GM19467 (cell line): ENCODE data around the gene GPR37L1.
A peak's percentile ranks its signal among the peaks of the same experiment; 100 is the strongest.

ENCODE experiments used
- ATAC-seq: cut with Tn5 transposase; IDR thresholded peaks from one replicate; pipeline ENCODE4 v1.9.1; 2021; ENCODE audit warnings: mild to moderate bottlenecking, moderate library complexity; ENCODE audit not compliant: unreplicated experiment

GPR37L1 gene

DNA sequence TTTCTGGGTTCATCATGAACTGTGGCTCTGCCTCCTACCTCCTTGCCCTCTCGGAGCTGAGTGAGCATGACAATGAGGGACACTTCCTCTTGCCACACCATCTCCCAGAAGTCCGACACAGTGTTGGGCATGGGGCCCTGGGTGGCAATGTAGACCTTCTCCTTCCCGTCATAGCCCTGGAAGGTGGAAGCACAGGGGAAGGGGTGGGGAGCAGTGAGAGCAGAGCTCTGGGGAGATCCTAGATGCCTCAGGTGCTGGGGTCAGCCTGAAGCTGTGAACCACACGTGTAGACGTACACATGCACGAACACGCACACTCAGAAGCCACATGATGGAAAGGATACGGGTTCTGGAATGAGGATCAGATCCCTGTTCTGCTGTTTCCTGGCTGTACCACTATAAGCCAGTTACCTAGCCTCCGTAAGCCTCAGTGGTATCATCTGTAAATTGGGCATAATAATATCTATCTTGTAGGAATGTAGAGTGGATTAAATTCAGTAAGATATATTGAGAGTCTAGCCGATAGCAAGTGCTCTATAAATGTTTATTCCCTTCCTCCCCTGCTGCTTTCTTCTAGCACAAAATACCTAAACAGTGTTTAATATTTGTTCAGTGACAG is 31.5 kb downstream of the GPR37L1 start:
- no peak for ATAC-seq

DNA sequence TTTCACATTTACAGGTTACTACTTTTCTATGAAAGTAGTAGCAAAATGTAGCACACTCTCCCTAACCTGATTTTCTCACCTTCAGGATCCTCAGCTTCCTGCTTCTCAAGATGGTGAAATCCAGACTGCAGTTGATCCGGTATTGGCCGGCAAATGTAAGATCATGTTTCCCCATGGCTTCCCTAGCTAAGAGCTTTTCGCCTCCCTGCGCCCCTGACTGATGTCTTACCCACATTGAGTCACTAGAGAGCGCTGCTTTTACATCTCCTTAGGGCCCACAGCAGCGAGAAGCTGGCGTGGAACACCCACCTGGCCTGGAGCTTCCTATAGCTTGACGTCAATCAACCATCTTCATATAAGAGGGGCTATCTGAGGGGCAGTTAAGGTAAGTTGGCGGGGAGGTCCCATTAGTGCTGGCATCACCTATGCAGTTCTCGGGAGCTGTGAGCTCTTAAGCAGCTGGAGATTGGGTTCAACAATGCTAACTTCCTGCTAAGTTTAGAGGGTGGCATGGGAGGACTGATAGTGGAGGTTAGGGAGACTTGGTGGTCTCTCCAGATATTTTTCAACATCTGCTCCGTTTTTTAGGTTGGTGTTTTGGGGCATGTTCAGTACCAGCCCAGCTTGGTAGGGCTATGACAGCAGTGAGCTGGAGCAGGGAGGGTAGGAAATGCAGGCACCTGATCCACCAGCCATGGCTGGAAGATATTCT is 32.2 kb downstream of the GPR37L1 start:
- no peak for ATAC-seq

DNA sequence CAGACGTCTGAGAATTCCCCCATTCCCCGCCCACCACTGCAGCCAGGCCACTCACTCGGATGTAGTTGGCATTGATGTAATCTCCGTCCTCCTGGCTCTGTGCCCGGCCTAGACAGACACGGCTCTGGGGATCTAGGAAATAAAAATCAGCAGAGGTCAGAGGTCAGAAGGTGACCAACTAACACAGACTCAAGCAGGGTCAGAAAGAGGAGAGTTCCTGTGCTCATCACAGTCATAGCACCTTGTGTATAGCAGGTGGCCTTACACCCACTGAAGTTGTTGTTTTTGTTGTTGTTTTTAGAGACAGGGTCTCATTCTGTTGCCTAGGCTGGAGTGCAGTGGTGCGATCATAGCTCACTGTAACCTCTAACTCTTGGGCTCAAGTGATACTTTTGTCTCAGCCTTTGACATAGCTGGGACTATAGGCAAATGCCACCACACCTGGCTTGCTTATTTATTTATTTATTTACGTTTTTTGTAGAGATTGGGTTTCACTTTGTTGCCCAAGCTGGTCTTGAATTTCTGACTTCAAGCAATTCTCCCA is 32.8 kb downstream of the GPR37L1 start:
- ATAC-seq: no peak

DNA sequence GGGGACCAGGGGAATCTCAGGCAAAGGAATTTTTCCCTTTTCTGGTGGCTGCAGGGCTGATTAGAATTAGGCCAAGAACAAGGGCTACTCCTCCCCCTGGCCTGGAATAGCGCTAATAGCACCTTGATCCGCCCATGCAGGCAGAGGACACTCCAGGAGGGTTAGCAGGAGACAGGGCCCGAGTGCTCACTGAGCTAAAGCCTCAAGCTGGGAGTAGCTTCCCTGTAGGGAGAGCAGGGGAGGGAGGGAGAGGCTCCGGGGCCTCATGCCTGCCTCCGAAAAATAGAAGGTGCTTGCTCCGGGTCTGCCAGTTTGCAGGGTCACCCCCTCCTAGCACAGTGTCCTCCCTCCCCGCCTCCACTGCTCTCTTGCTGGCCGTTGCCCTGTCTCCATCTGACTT is 33.9 kb downstream of the GPR37L1 start:
- no peak for ATAC-seq

DNA sequence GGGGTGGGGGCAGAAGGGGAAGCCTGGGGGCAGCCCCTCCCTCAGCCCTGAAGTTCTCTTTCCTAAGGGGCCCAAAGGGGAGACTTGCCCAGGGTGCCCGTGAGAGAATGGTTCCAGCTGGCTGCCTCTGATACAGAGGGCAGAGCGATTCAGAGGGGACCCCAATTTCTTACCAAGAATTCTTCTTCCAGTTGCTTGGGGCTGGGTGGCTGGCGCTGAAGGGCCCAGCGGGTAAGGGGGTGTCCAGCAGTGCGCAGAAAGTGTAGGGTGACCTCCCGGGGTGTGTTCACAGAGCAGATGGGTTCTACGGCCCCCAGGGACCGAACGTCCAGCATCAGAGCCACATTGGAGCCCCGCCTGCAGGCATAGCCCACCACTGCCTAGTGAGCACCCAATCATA is 35.2 kb downstream of the GPR37L1 start:
- no peak for ATAC-seq

DNA sequence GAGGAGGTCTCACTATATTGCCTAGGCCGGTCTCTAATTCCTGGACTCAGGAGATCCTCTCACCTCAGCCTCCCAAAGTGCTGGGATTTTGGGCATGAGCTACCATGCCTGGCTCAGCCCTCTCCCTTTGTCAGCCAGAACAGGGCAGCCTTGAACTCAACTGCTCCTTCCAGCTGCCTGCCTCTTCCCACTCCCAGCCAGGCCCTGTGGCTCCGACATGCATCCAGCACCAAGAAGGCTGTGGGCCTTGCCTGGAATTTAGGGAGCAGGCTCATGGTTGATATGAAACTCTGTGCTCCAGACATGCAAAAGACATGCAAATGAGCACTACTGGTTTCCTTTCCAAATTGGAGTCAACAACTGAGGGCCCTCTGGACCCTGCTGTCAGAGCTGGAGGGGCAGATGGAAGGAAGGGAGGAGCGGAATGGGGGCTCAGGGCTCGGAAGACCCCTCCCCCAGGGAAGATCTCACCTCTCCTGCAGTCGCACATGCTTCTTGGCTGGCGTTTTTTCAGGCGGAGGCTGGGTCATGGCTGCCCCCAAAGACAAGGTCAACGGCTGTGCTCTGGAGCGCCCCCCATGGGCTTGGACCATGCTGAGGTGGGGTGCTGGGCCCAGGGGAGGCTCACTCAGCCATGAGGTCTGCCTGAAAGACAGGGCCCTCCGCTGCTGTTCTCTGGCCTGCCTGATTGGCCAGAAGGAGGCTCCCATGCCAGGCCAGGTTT is 36.3 kb downstream of the GPR37L1 start:
- ATAC-seq: no peak

DNA sequence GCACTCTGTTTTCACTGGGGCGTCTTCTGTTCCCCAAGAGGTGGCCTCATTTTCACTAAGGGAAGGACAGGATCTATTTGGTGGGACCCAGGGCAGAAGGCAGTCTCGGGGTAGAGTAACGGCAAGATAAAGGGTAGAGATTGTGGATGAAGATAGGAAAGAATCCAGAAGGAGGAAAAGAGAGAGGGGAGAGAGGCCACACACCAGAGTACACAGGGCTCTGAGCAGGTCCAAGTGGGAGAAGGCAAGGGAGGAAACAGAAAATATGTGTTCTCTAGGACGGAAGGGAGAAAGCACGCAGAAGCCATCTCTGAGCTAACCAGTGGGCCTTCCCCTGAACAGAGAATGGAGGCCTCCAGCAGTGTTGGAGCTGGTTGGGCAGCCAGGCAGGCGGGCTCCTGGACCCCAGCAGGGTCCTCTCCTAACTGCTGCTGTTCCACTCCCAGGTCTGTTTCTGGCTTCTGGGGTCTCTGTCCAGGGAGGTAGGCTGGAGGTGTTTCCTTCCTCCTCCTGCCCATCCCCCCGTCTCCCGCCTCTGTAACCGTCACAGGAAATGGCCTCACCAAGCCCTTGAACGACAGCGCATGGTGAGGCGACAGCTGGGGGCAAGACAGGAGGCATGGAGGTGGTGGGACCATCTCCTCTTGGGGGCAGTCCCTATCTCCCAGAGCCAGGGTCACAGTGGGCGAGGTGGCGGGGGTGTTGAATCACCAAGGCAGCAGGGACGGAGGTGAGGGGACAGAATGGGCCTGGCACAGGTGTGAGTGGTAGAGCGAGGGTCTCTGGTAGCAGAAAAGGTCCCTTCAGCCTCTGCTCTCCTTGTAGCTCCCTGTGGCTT is 37.0 kb downstream of the GPR37L1 start:
- no peak for ATAC-seq

DNA sequence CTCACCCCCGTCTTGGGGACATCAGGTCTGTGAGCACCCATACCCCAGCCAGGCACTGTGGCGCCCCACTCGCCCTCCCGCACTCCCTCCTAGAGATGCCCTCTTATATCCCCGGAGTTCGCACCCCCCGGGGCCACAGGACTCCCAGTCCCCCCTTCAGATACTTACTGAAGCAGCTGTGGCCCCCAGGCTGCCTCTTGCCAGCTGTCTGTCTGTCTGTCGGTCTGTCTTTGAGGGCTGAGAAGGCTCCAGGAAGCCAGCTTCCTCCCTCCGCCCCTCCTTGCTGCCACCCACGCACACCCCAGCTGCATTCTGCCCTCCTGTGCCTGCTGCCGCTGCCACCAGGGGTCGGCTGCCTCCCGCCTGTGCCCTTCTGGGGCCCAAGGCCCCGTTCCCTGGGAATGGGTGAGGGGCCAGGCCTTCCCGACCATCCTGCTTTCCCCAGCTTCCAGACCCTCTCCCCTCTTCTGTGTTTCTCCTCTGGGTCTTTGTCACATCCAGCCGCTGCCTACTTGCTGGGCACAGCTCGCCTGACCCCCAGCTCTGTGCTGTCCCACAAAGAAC is 37.7 kb downstream of the GPR37L1 start, which contains the start of gene PTPN7:
TSS of gene PTPN7 (minus strand) at position 226 of the 564 bp plus-strand sequence. CDS start 1,200 bp downstream, outside the sequence.
- peak; percentile 41 for ATAC-seq

DNA sequence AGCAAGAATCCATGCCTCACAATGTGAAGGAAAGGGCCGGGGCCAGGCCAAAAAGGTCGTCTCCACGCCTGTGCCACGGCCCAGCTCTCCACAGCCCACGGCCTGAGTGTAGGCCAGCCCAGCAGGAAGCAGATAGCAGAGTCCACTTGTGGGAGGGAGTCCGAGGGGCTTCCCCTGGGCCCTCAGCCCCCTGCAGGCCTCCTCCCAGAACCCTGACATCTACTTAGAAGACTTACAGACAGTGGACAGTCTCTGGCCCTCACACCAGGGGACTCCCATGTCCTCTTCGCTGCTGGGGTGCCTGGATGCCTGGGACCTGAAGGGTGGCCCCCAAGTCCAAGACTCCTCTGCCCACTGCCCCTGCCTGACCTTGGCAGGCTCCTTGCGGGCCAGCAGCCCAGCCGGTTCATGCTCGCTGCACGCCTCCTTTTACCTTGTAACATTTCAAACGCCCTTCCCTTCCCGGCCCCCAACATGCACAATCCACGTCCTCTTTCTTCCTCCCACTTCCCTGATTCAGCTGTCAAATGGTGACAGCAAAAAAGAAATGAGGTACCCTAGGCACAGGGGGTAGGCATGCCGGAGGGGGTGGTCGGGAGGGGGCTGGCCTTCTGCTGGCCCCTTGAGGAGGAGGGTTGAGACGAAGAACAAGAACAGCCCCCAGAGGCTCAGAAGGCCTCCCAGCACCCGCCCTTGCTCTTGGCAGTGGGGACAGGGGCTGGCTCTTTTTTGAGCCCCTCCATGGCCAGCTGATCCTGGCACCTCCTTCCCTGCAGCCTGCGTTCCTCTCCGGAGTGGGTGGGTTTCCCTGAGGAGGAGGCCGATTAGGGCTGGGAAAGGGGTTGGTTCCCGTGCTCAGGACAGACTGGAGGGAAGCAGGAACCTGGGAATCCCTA is 38.7 kb downstream of the GPR37L1 start:
- ATAC-seq: no peak

DNA sequence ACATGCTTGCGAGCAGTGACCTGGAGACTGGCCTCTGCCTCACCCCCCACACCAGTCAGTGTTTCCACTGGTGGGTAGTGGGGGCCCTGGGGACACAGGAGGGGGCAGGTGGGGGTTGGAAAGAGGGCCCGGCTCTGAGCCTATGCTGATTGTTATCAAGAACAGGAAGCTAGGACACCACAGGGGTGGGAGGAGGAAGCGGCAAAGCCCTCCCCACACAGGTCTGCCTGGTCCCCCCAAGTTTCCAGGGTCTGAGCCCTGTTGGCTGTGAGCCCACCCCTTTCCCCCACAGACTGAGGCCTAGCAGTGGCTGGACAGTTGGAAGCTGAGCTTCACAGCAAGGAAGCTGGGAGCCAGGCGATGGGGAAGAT is 39.3 kb downstream of the GPR37L1 start:
- no peak for ATAC-seq

DNA sequence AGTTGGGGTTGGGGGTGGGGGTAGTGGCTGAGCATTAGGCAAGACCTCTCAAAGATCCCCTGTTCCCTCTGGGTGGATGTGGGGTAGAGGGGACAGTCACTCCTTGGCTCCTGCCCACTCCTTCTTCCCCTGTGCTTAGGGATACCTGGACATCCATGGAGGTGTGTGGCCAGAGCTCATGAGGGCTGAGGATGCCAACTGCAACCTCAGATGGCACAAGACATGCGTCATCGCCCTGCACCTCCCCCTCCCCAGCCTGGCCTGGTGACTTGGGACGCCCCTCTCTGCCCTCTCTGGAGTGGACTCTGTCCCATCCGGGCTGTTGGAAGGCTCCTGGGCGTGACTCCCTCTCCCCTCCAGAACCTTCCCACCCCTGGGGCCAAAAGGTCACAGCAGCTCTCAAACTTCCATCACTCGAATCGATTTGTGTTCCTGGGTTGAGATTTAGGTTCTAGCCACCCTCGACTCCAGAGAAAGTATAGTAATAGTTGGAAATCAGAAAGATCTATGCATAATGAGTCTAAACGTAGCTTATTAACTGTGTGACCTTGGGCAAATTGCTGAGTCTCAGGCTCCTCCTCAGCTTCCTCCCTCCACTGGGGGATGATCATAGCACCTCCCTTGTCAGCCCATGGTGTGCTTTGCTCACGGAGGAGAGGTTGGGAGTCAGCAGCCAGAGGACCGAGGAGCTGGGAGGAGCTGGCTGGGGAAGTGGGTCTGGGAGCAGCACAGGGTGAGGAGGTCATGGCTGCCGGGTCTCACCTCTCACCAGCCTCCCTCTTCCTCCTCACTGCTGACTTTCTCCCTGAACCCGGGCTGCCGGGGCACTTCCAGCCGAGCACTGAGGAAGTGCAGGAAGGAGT is 39.9 kb downstream of the GPR37L1 start:
- ATAC-seq: no peak

DNA sequence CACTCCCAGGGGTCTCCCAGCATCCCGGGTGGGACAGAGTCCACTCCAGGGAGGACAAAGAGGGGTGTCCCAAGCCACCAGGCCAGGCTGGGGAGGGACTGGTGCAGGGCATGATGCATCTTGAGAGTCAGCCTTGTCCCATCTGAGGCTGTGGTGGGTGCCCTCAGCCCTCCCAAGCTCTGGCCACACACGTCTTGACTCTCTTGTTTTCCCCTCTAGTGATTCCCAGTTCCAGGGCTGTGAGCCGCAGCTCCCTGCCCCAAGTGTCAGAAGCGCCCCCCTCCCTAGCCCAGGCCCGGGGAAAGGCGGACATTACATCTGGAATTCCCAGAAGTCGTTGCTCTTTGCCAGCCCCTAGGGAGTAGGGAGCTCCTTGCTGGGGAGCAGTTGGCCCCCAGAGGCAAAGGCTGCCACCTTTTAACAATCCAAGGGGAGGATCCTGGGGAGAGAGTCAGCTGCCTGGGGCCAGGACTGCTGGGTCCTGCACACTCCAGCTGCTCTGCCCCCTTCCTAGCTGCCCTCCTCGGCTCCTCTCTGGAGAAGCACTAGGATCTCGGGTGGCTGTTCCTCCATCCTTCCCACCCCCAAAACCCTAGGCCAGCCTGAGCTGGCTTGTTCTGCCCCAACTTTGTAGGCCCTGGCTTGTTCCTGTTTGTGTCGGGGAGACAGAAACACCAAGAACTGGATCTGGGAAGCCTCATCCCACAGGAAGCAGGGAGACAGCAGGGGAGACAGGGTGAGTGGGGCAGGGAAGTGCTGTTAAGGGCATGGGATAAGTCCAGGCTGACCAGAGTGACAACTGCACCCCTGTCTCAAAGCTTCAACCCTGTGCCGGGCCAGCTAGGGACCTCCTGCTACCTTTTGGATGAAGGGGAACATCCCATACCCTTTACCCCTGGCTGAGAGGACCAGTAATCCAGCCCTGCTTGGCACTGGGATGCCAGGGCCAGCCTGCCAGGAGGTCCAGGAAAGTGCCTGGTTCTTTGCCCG is 40.9 kb downstream of the GPR37L1 start:
- no peak for ATAC-seq

DNA sequence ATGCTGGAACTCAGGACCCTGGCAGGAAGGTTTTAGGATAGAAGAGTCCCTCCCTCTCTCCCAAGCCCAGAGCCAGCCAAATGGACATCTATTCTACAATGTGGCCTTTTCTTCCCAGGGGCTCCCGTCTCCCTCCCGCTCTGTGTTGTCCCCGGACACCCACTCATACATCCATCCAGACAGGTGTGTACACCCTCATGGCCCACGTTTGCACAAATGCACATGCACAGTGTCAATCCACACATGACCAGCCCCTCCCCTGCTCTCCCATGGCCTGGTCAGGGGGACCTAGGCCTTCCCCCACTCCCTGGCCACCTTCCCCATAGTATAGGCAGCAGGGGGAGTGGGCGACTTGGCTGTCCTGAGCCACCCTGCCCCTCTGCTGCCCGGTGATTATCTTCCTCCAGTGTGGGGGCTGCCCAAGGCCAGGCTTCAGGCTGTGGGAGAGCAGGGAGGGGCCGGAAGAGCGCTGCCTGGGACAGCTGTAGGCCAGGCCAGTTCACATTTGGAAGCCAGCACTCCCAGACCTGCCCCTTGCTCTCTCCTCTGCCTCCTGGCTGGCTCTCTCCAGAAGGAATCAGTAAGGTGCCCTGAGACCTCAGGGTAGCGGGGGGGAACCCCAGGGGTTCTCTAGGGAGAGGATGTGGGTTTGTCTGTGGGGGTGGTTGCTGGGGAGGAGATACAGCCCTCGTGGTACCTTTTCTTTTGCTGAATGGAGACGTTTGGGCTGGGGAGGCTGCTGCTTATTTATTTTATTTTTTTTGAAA is 41.7 kb downstream of the GPR37L1 start:
- no peak for ATAC-seq

DNA sequence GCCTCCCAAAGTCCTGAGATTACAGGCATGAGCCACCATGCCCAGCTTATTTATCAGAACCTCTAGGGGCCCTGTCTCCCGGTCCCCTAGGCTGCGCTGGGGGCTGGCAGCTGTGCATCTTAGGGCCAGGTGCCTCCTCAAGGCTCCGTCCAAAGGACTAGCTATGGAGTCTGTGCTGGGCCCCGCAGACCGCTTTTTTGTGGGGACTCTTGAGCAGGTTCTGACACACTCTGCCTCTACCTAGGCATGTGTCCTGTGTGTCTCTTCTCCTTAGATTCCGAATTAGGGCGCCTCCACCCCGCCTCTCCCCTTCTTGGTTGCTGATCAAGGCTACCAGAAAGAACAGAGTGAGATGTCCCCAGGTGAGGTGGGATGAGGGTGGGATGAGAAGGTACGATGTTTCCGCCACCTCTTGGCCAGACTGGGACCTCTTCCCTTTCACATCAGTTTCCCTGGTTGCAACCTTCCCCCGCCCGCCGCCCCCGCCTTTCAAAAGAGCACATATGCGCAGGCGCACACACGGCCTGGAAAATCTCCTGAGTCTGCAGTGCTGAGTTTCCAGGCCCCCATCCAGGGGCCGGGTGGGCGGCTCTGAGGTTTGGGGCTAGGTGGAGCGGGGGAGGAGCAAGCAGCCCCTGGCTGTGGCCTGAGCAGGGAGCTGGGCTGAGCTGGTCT is 42.7 kb downstream of the GPR37L1 start:
- ATAC-seq: no peak

DNA sequence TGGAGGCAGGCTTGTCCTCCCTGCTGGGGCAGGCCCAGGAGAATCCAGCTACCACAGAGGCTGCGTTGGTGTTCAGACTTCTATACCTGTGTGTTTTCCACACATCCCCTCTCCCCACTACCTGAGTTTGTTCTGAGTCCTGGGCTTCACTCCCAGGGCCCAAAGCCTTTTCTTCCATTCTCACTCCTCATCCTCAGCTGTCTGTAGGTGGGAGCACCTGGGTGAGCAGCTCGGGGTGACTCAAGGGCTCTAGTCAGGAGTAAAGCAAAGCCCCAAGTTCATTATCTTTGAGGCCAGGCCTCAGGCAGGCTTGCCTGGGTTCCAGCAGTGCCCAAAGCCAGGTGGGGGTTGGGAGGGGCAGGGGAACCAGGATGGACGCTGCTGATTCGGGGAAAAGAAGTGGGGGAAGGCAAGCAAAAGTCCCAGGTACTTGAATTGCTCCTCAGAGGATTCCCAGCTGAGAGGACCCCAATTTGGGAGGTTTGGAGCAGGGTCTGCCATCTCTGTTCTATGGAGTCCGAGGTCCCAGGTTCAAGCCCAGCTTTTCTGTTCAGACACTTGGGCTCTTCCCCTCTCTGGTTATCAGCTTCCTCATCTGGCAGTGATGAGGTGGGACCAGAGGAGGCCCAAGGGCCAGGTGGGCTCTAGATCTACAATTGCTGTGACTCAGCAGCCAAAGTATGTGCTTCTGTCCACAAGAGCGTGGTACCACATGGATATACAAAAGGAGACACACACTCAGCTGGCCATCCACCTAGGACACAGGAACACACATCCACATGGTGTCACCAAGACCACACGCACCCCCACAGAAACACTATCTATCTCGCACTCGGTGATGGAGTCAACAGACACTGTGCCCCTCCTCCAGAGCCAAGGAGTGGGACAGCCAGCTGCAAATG is 43.5 kb downstream of the GPR37L1 start:
- ATAC-seq: no peak
